ENCODE data around the gene GRID1.

- TF ChIP-seq, protein P1, sequence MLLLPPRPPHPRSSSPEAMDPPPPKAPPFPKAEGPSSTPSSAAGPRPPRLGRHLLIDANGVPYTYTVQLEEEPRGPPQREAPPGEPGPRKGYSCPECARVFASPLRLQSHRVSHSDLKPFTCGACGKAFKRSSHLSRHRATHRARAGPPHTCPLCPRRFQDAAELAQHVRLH (tag by site-specific recombination; IDR thresholded peaks at IDR 0.05), result no peak
- TF ChIP-seq, protein P2, sequence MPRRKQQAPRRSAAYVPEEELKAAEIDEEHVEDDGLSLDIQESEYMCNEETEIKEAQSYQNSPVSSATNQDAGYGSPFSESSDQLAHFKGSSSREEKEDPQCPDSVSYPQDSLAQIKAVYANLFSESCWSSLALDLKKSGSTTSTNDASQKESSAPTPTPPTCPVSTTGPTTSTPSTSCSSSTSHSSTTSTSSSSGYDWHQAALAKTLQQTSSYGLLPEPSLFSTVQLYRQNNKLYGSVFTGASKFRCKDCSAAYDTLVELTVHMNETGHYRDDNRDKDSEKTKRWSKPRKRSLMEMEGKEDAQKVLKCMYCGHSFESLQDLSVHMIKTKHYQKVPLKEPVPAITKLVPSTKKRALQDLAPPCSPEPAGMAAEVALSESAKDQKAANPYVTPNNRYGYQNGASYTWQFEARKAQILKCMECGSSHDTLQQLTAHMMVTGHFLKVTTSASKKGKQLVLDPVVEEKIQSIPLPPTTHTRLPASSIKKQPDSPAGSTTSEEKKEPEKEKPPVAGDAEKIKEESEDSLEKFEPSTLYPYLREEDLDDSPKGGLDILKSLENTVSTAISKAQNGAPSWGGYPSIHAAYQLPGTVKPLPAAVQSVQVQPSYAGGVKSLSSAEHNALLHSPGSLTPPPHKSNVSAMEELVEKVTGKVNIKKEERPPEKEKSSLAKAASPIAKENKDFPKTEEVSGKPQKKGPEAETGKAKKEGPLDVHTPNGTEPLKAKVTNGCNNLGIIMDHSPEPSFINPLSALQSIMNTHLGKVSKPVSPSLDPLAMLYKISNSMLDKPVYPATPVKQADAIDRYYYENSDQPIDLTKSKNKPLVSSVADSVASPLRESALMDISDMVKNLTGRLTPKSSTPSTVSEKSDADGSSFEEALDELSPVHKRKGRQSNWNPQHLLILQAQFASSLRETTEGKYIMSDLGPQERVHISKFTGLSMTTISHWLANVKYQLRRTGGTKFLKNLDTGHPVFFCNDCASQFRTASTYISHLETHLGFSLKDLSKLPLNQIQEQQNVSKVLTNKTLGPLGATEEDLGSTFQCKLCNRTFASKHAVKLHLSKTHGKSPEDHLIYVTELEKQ (tag by site-specific recombination; IDR thresholded peaks at IDR 0.05; ENCODE audit: borderline replicate concordance), result no peak
- TF ChIP-seq ZBTB7A (tag by site-specific recombination; IDR thresholded peaks at IDR 0.05; ENCODE audit: low read depth) (no peak), CTCF (tag by site-specific recombination; IDR thresholded peaks at IDR 0.05) (no peak)
Measured at GRCh38 chr10:86243651-86244155, 122.9 kb downstream of the GRID1 start.
